KMS-11 (cell line): ENCODE results near the gene FTH1.
A peak's percentile ranks its signal among the peaks of the same experiment; 100 is the strongest.

Source experiments
- H2AFZ ChIP-seq: fragments of 200-600 bp; sonication (generic); 2 replicates; pipeline ENCODE4 v1.6.1; 2016; ENCODE audit warnings: antibody characterized with exemption, mixed run types, low read depth
- H3K27ac ChIP-seq: fragments of 200-600 bp; sonication (generic); 2 replicates; pipeline ENCODE4 v1.6.1; 2016; ENCODE audit warnings: mild to moderate bottlenecking, mixed run types
- H3K27me3 ChIP-seq: fragments of 200-600 bp; sonication (generic); 2 replicates; pipeline ENCODE4 v1.6.1; 2017; ENCODE audit warnings: mild to moderate bottlenecking, low read depth, mixed run types, moderate library complexity; ENCODE audit not compliant: insufficient read depth
- H3K36me3 ChIP-seq: fragments of 200-600 bp; sonication (generic); 2 replicates; pipeline ENCODE4 v1.6.1; 2017; ENCODE audit warnings: mild to moderate bottlenecking, mixed run types; ENCODE audit not compliant: insufficient read depth
- H3K4me1 ChIP-seq: fragments of 200-600 bp; sonication (generic); 2 replicates; pipeline ENCODE4 v1.6.1; 2016; ENCODE audit warnings: mild to moderate bottlenecking, low read depth, mixed run types; ENCODE audit not compliant: poor library complexity, severe bottlenecking
- H3K4me2 ChIP-seq: fragments of 200-600 bp; sonication (generic); 2 replicates; pipeline ENCODE4 v1.7.0; 2016; ENCODE audit warnings: mild to moderate bottlenecking, mixed run types
- H3K4me3 ChIP-seq: fragments of 200-600 bp; sonication (generic); IDR thresholded peaks from 2 replicates; pipeline ENCODE4 v1.6.1; 2017; ENCODE audit warnings: low read depth, low read length, mixed read lengths; ENCODE audit not compliant: insufficient read depth
- H3K79me2 ChIP-seq: fragments of 200-600 bp; sonication (generic); 2 replicates; pipeline ENCODE4 v1.6.1; 2016; ENCODE audit warnings: low read depth, mixed run types; ENCODE audit not compliant: insufficient read depth
- H3K9ac ChIP-seq: fragments of 200-600 bp; sonication (generic); 2 replicates; pipeline ENCODE4 v1.6.1; 2016; ENCODE audit warnings: mild to moderate bottlenecking, mixed run types
- H4K20me1 ChIP-seq: fragments of 200-600 bp; sonication (generic); 2 replicates; pipeline ENCODE4 v1.6.1; 2016; ENCODE audit warnings: mild to moderate bottlenecking, mixed run types; ENCODE audit not compliant: insufficient read depth
- CTCF ChIP-seq: fragments of 200-600 bp; sonication (generic); conservative IDR thresholded peaks from 2 replicates; pipeline ENCODE4 v1.6.1; 2017; ENCODE audit warnings: low read depth, mild to moderate bottlenecking, antibody characterized with exemption, low read length, moderate library complexity, mixed read lengths

The FTH1 gene

GRCh38 chr11:61948505-61948904, 18.9 kb downstream of the FTH1 start:
- Histone ChIP-seq H3K4me3 (no peak overlapping the region), H2AFZ (no peak overlapping the region), H3K79me2 (no peaks in the 10 kb centered on the region), H3K4me2 (no peak overlapping the region), H3K27ac (no peak overlapping the region), H3K36me3 (no peaks in the 10 kb centered on the region), H4K20me1 (no peaks in the 10 kb centered on the region), H3K27me3 (no peaks in the 10 kb centered on the region), H3K9ac (no peak overlapping the region), H3K4me1 (peaks cover 32% of the 10 kb centered on the region)
- TF ChIP-seq CTCF: no peak

GRCh38 chr11:61947486-61948210, 19.8 kb downstream of the FTH1 start:
- H3K27ac ChIP-seq: no peak overlapping the region
- H4K20me1 ChIP-seq: no peaks in the 10 kb centered on the region
- H3K36me3 ChIP-seq: no peaks in the 10 kb centered on the region
- peak overlapping the region; percentile 64; the same call in 1 of the 2 replicates for H2AFZ ChIP-seq
- H3K79me2 ChIP-seq: no peaks in the 10 kb centered on the region
- no peak overlapping the region for H3K9ac ChIP-seq
- H3K4me2 ChIP-seq: no peak overlapping the region
- H3K4me3 ChIP-seq: no peak overlapping the region
- peak; percentile 87 for TF ChIP-seq CTCF
- H3K4me1 ChIP-seq: peaks cover 32% of the 10 kb centered on the region
- no peaks in the 10 kb centered on the region for H3K27me3 ChIP-seq

- Histone ChIP-seq H3K27me3 (no peaks in the 10 kb centered on the region), H3K79me2 (no peaks in the 10 kb centered on the region), H3K4me3 (no peak overlapping the region), H2AFZ (no peak overlapping the region), H3K4me2 (no peak overlapping the region), H4K20me1 (no peaks in the 10 kb centered on the region), H3K27ac (no peak overlapping the region), H3K9ac (no peak overlapping the region), H3K36me3 (no peaks in the 10 kb centered on the region), H3K4me1 (peaks cover 32% of the 10 kb centered on the region)
- no peak for TF ChIP-seq CTCF
These were observed 20.5 kb downstream of the FTH1 start for GRCh38 chr11:61946894-61947293.

- Histone ChIP-seq H3K27me3 (no peaks in the 10 kb centered on the region), H2AFZ (no peak overlapping the region), H3K4me1 (peaks cover 25% of the 10 kb centered on the region), H3K9ac (no peak overlapping the region), H3K27ac (no peak overlapping the region), H4K20me1 (no peaks in the 10 kb centered on the region), H3K36me3 (no peaks in the 10 kb centered on the region), H3K4me3 (no peak overlapping the region), H3K79me2 (no peaks in the 10 kb centered on the region), H3K4me2 (no peak overlapping the region)
- TF ChIP-seq CTCF: no peak
These were observed 22.2 kb downstream of the FTH1 start for GRCh38 chr11:61945191-61945590.
